Stimulated activated CD4-positive, alpha-beta T cell treated with anti-CD3 and anti-CD28 coated beads, TNF-alpha, amount 100 ng/mL, for 24 hours (primary cell): ENCODE results near the gene DCD.
"Not testable (repeated sequence)": the region's sequence is repeated elsewhere in the genome, so short reads cannot be mapped to it uniquely, and the experiment has no call there.

Source experiments
- DNase-seq, 3 experiments: peaks; one replicate each; pipeline ENCODE4 v3.0.0-alpha.2; 2020; ENCODE audit warnings: low read depth in 3 of 3

Gene DCD

DNA sequence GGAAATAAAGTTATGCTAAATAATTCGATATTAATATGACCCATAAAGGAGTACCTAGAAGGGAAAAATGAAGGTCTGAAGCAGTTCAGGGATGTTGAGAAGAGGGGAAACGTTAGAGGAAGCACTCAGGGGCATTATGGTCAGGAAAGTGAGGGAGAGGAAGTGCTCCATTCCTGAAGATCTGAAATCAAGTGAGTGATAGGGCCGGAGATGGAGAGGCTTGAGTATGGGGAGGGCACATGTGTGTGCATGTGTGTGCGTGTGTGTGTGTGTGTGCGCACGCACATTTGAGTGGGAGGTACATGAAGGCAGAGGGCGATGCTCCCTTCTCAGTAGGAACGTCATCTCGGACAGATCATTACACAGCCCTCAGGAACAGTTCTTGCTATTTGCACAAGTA lies 4.9 kb upstream of the DCD start:
- no peak for DNase-seq

DNA sequence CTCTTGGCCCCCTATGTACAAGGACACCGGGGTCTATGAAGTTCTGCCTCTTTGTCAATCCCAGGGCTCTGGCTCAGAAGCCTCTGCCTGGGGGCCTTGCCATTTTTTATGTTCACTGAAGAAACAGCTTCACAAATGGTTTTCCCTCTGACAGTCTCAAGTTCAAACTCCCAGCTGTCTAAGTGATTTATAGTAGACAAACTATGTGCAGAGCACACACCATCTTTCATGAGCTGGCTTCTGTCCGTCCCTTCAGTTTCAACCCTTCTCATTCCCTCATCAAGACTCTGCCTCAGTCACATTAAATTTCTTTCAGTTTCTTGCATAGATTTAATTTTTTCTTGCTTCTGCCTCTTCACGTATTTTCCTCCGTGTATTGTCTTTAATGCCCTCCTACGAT lies 2.7 kb upstream of the DCD start:
- DNase-seq: no peak

DNA sequence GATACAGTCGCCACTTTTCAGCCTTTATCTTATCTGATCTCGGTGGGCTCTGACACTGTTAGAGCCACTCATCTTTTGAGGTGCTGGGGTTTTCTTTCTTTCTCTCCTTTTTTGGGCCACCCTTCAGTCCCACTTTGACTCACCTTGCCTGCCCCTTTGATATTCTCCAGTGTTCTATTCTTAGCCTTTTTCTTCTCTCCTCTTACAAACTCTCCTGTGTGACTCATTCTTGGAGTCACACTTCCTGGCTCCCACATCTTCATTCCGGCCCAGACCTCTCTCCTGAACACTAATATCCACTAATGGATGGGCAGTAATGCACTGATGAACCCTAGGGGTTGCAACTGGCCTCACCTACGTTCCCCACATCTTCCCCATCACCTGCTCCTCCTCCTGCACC lies 2.2 kb upstream of the DCD start:
- DNase-seq: no peak

DNA sequence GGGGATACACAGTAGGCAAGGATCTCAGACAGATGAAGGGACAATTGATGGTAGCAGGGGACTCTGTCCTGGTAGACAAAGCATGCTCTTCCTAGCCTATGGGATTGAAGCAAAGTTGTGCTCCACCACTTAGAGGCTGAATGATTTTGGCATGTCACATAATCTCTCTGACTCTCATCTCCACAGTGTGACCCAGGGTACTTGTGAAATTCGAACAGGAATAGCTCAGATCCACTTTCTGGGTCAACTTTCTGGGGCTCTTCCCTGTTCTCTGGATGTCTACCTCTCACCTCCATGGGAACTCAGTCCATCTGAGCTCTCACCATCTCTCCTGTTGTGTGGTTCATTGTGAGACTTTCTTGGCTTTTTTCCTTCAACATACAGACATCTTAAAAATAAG lies 1.7 kb upstream of the DCD start:
- no peak for DNase-seq

DNA sequence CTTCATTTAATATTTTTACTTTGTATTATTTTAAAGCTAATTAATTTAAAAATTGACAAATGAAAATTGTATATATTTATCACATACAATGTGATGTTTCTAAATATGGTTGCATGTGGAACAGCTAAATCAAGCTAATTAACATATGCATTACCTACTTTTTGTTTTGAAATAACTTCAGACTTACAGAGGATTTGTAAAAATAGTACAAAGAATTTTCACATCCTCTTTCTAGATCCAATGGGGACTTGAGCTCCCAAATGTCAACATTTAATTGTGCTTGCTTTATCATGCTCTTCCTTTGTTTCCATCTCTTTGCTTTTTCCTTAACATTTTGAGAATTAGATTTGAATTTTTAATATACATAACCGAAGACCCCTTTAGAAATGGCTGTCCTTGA lies 6.6 kb downstream of the DCD start:
- no peak for DNase-seq

DNA sequence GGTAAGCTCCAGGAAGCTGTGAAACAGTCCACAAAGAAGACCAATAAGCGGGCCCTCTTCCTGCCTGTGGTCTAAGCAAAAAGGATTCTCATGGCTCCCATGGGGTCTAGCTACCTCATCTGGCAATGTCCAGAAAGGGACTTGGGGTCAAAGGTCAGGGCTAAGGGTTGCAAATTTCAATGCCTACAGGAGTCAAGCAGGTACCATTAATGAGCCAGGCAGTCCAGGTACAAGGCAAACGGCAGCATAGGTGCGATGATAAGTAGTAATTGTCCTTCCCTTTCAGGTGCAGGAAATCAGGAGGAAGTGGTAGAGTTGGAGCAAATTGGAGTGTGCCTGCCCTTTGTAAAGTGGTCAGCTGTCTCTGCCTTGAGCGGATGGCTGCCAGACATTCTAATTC lies 7.1 kb downstream of the DCD start:
- DNase-seq: no peak

DNA sequence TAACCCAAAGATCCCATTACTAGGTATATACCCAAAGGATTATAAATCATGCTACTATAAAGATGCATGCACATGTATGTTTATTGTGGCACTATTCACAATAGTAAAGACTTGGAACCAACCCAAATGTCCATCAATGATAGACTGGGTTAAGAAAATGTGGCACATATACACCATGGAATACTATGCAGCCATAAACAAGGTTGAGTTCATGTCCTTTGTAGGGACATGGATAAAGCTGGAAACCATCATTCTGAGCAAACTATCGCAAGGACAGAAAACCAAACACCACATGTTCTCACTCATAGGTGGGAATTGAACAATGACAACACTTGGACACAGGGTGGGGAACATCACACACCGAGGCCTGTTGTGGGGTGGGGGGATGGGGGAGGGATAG lies 9.1 kb downstream of the DCD start:
- DNase-seq: not testable (repeated sequence)

DNA sequence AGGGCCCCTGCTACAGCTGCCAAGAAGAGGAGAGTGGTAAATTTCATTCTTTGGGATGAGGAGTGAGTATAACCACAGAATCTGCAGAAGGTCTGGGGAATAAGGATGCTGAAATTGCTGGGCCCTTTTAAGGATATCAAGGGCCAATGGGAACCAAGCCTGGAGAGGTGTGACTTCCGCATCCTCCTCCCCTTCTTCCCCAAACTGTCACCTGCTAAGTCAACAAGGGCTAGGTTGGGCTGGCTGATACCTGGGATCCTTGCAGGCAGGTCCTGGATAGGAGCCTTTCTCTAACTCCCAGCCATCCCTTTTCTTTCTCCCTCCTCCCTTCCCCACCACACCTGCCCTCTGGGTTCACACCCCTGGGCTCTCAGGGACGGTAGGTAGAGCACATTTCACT lies 13.4 kb downstream of the DCD start, which contains the start of gene LACRT:
TSS of gene LACRT (minus strand) at position 101 of the 400 bp plus-strand sequence. CDS start at position 47, 54 bp downstream.
- no peak for DNase-seq

DNA sequence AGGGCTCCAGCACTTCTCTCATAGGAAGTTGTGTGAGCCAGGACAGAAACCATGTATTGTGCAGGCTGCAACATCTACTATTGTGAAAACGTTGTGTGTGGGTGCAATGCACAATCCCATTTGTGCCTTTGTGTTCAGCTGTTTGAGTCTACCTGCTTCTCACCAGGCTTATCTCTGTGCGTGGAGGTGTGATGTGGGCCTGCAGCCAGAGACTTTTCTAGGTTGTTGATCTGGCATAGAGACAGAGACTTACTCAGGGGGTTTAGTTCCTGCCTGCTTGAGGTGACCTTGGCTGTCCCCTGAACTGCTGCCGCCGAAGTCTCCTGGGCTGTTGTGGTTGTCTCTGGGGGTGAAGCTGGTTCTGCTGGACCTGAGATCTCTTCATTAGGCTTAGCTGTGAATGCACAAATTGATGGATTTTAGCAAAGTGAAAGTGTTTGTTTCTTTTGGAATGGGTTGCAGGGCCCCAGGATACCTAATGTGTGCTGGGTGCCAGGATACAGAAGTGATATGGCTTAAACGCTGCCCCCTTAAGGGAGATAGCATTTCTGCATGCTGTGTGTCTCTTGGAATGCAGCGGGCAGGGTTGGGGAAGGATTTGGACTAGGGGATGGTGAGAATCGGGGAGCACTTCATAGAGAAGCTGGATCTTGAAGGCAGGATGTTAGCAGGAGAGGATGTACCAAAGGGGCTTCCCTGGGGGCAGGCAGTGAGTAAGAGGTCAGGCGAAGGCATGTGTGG lies 16.0 kb downstream of the DCD start:
- no peak for DNase-seq

DNA sequence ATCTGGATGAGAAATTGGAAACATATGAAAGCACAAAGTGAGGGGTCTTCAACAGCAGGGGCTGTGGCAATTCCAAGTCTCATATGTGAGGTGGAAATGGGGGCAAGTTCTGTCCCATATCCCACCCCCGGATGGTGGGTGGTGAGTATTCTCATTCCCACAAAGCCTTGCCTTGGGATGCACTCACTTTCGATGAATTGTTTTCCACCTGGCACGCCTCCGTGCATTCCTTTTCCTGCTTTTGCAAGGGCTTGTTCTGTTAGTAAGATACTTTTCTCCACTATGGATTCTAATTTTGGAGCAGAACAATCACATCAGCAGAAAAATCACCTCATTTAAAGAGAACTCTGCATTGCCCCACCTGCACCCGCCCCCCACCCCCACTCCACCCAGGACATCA lies 16.6 kb downstream of the DCD start:
- no peak for DNase-seq

DNA sequence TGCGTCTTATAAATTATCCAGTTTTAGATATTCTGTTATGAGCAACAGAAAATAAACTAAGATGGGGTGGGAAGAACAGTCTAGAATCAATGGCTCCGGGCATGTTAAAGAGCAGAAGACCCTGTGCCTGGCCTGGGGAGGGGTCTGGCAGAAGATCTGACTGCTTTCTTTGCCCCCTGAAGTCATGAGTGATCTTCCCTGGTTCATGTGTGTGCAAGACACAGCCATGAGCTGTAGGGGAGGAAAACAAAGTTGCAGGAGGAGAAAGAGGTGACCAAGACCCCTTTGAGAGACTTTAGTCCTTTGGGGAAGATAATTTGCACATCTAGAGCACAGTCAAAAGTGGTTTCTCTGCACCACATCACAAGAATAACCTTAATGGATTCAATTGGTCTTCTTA lies 18.2 kb downstream of the DCD start:
- no peak for DNase-seq

DNA sequence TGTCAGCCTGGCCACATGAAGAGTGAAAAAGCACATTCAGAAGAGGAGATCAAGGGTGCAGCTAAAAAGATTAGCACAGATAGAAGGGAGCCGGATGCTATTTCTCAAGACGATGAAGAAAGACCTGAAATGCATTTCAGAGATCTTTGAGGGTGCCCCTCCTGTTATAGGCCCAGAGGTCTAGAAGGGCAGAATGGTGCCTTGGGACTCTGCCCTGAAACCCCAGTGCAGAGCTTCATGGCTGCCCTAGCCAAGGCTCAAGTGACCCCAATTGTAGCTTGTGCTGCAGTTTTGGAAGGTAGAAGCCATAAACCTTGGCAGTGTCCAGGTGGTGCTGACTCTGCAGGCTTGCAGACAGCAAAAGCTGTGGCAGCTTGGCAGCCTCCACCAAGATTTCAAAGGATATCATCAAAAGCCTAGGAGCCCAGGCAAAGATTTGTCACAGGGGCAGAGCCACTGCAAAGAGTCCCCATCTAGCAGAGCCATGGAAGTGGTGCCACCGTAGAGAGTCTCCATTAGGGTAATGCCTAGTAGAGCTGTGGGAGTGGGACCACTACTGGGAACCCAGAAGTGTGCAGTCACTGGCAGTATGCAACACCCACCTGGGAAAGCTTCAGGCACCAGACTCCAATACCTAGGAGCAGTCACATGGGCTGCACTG lies 19.8 kb downstream of the DCD start:
- no peak for DNase-seq

DNA sequence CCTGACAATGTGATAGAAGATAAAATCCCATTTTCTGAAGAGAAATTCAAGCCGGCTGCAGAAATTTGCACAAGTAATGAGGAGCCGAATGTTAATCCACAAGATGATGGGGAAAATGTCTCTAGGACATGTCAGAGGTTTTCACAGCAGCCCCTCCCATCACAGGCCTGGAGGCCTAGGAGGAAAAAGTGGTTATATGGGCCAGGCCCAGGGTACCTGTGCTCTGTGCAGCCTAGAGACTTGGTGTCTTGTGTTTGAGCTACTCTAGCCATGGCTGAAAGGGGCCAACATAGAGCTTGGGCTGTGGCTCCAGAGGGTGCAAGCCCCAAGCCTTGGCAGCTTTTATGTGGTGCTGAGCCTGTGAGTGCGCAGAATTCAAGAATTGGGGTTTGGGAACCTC lies 20.9 kb downstream of the DCD start:
- DNase-seq: no peak

DNA sequence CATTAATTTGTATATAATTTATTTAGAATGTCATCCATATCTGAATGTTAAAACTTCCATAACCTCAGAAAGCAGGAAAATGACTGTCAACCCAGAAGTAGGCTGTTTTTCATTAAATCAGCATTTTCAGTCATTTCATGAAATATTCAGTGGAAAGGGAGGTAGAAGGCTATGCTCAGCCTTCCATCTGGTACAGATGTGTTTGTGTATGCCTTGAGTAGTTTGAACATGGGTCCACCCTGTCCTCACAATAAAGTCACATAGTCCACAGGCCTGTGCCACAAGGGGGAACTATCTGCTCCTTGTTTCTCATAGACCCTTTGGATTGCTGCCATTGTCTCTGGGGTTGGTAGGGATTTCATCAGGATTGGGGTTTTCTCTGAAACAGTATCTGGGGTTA lies 22.6 kb downstream of the DCD start:
- DNase-seq: no peak

DNA sequence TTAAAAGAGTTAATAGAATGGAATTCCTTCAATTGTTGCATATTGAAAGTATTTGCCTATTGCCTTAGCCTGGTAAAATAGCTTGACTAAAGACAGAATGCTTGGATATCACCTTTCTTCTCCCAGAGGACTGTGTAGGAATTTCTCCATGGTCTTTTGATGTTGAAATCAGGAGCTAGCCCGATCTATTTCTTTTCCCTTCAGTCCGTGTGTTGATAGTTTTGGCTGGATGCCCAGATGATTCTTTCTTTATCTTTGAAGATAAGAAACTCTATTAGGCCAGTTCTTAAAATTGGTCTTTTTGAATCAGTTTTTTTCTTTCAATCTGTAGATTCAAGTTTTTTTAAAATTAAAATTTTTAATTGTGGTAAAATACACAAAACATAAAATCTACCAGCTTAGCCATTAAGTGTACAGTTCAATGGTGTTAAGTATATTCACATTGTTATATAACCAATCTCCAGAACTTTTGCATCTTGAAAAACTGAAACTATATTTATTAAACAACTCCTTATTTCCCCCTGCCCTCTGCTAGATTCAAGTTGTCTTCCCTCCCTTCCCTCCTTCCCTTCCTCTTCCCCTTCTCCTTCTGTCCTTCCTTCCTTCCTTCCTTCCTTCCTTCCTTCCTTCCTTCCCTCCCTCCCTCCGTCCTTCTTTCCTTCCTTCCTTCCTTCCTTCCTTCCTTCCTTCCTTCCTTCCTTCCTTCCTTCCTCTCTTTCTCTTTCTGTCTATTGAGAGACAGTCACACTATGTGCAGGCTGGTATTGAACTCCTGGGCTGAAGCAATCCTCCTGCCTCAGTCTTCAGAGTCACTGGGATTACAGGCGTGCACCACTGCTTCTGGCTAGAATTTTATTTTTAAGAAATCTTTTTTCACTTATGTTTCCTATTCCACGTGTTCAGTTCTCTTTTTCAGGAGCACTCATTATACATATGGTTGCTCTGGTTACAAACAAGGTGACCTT lies 23.6 kb downstream of the DCD start:
- DNase-seq: no peak

DNA sequence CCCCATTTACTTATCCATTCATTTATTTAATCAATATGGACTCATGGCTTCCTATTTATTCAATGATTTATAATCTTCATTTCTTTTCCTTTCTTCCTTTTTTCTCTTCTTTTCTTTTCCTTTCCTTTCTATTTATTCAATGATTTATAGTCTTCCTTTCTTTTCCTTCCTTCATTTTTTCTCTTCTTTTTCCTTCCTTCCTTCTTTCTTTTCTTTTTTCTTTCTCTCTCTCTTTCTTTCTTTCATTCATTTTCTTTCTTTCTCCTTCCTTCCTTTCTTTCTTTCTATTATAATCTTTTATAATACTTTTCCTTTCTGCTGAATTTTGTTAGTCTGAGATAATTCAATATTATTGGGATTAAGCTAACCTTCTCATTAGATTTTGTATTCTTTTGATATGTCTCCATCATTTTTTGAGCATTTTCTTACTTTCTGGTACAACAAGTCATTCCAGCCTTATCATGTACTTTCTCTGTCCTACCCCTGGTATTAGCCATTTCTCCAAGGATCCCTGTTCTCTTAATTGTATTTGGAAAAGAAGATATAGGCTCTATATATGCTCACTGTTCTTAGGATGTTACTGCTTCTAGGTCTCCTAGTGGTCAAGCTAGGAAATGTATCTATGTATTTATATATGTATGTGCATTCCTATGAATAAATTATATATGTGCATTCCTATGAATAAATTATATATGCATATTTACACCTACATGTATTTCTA lies 25.5 kb downstream of the DCD start:
- DNase-seq: no peak

DNA sequence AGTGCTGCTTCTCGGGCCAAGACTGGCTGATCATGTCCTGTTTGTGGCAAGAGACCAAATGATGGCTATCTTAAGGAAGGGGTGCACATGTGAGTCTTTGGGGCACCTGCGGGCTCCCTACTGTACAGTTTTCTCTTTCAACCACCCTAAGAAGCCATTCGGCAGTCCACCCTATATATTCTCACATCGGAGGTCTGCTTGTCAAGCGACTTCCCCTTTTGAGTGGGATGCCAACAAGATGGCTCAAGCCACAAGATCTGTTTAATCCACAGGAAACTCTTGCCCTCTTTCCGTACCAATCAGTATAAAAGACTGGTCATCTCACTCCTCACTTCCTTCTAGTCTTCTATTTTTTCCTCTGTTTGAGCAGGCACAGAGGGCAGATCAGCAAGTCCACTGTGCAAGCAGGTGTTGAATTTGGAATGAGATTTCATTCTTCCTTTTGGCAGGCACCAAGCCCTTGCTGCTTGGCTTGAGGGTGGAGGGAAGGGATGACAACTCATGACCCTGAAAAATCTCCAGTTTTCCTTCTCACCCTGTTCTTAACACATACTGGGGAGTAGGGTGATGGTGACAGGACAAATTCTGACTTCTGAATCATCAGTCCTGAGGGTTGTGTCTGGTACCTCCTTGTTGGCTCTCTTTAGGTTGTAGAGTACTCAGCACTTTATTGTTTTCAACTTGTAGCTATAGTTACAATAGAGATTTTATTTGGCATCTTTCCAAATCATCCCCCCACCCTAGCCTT lies 31.1 kb downstream of the DCD start:
- DNase-seq: no peak

DNA sequence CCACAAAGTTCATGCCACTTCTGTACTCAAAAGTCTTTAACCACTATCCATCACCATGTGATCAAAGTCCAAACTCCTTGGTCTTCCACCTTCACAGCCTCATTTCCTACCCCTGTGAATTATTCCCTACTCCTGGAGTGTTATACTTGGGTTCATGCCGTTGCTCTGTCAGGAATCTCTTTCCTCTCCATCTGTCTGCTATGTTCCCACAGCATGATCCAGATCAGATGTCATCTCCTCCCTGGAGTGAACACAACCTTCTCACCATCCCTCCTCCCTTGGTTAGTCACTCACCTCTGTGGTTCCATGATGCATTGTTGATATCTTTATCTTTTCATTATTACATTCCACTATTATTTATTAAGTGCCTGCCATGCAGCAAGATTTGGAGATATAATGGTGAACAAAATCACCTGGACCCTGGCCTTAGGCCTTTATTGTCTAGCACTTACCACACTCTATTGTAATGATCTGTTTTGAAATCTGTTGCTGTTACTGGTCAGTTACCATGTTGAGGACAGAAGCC lies 35.9 kb downstream of the DCD start:
- no peak for DNase-seq

DNA sequence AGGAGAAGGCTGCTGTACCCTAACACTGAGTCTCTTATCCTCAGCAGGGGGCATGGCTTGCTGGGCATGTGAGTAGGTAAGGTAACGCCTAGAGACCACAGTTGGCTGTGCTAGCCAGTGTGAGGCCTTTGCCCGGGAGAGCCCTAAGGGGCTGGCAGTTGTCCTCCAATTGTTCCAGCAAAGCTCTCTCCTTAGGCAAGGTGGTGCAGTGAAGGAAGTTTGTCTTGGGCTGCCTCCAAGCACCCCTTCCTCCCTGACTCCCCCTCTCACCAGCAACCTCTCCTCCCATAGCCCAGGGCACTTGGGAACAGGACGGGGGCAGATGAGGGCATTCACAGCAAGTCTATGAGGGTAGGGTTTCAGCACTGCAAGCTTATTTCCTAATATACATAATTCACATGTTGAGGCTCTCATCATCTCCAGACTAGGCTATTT lies 36.4 kb downstream of the DCD start:
- no peak for DNase-seq

DNA sequence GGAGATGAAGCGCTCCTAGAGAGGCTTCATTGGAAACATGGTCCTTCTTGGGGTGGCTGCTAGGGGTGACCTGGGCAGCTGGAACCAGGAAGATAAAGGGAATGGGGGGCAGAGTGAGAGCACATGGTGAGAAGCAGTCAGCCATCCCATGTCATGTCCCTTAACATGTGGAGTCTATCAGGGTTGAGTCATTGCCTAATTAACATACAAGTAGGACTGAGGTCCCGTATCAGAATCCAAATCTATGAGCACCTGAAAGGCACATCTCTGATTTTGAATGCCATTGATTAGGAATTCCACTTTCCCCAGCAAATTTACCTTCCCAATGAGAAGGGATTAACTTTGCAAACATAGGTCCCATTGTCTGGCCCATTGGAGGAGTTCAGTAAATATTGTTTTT lies 39.4 kb downstream of the DCD start:
- no peak for DNase-seq

DNA sequence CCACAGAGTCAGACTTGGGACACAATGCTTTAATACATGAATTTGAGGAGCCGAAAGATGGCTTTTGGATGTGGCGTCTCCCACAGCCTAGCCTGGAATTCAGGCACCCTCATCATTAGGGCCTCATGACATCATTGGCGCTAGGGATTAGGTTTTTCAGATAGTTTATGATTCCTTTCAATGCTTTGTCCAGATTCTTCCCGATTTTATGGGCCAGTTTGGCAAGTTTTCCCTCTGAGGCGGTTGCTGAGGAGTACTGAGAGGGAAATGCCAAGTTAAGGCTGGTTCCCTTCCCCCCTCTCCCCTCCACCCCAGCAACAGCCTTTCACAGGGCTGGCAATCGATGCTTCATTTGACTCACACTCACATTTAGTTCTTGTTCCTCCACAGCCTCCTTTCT lies 40.0 kb downstream of the DCD start:
- DNase-seq: no peak
